Activated CD4-positive, alpha-beta T cell treated with anti-CD3 and anti-CD28 coated beads, Interleukin-2, amount 50 U/mL, for 16 hours (primary cell): ENCODE results near the gene ABR.

ENCODE experiments used
- DNase-seq: peaks from one replicate; pipeline ENCODE4 v3.0.0-alpha.2; 2020

The ABR gene

GRCh38 chr17:1041746-1042145, 138.0 kb downstream of the ABR start:
- DNase-seq, result no peak

- DNase-seq, result no peak
Measured at GRCh38 chr17:1040216-1040600, 139.6 kb downstream of the ABR start.

GRCh38 chr17:1039511-1040215, 140.1 kb downstream of the ABR start:
- no peak for DNase-seq

GRCh38 chr17:1039123-1039507, 140.7 kb downstream of the ABR start:
- DNase-seq, result no peak

GRCh38 chr17:1038459-1039122, 141.2 kb downstream of the ABR start:
- no peak for DNase-seq

GRCh38 chr17:1037238-1037879, 142.4 kb downstream of the ABR start:
- DNase-seq, result no peak

GRCh38 chr17:1036845-1037237, 142.9 kb downstream of the ABR start:
- no peak for DNase-seq

GRCh38 chr17:1036171-1036844, 143.5 kb downstream of the ABR start:
- no peak for DNase-seq

- no peak for DNase-seq
Measured at GRCh38 chr17:1035546-1036170, 144.1 kb downstream of the ABR start.

GRCh38 chr17:1034652-1035210, 145.1 kb downstream of the ABR start:
- DNase-seq, result no peak

- no peak for DNase-seq
Measured at GRCh38 chr17:1033503-1033902, 146.3 kb downstream of the ABR start.

GRCh38 chr17:1032391-1032790, 147.4 kb downstream of the ABR start:
- no peak for DNase-seq

- DNase-seq, result no peak
Measured at GRCh38 chr17:1031711-1032110, 148.1 kb downstream of the ABR start.

GRCh38 chr17:1030684-1031532, 148.9 kb downstream of the ABR start:
- no peak for DNase-seq

- DNase-seq, result no peak
Measured at GRCh38 chr17:1029922-1030644, 149.7 kb downstream of the ABR start.

- no peak for DNase-seq
Measured at GRCh38 chr17:1029196-1029921, 150.4 kb downstream of the ABR start.

- DNase-seq, result no peak
Measured at GRCh38 chr17:1027044-1027443, 152.7 kb downstream of the ABR start.

GRCh38 chr17:1026599-1026975, 153.2 kb downstream of the ABR start:
- no peak for DNase-seq

GRCh38 chr17:1025733-1026598, 153.8 kb downstream of the ABR start:
- no peak for DNase-seq

- no peak for DNase-seq
Measured at GRCh38 chr17:1024076-1024475, 155.7 kb downstream of the ABR start.
